HepG2 (cell line): ENCODE results near the gene SGPL1. TPM values are rescaled to one million over a fixed set of nuclear protein-coding genes. Genes with fewer than 3 reads are reported as not detected.
A peak's percentile ranks its signal among the peaks of the same experiment; 100 is the strongest.

Experiments
- ASH2L ChIP-seq: fragments of 300-600, 200-600 bp; sonication (generic); IDR thresholded peaks from 2 replicates; pipeline ENCODE4 v1.7.0; 2017; ENCODE audit warnings: low read depth, mild to moderate bottlenecking, moderate library complexity, mixed read lengths, low read length; ENCODE audit not compliant: insufficient read length
- ETV6 ChIP-seq: sonication (generic); formaldehyde crosslinking; conservative IDR thresholded peaks from 2 replicates; pipeline ENCODE4 v1.4.0; 2020; ENCODE audit warnings: missing genetic modification reagents
- EZH2 ChIP-seq: conservative IDR thresholded peaks from 2 replicates; pipeline ENCODE4 v1.6.1; 2012; ENCODE audit warnings: mild to moderate bottlenecking, low read depth, low read length, moderate library complexity
- GABPB1 ChIP-seq: IDR thresholded peaks from 2 replicates; pipeline ENCODE4 v1.6.1; 2016; ENCODE audit warnings: mild to moderate bottlenecking, missing genetic modification reagents, moderate library complexity, missing compliant biosample characterization
- GLI4 ChIP-seq: sonication (generic); formaldehyde crosslinking; IDR thresholded peaks from 2 replicates; pipeline ENCODE4 v1.5.1; 2020; ENCODE audit warnings: missing genetic modification reagents, mild to moderate bottlenecking, moderate library complexity, borderline replicate concordance
- KLF11 ChIP-seq: IDR thresholded peaks from 2 replicates; pipeline ENCODE4 v1.6.1; 2016; ENCODE audit warnings: missing compliant biosample characterization
- MEIS1 ChIP-seq: sonication (generic); formaldehyde crosslinking; IDR thresholded peaks from 2 replicates; pipeline ENCODE4 v1.9.0; 2021; ENCODE audit warnings: mild to moderate bottlenecking, missing genetic modification reagents, moderate library complexity, borderline replicate concordance
- MYNN ChIP-seq: sonication (generic); formaldehyde crosslinking; IDR thresholded peaks from 2 replicates; pipeline ENCODE4 v1.4.0; 2020; ENCODE audit warnings: mild to moderate bottlenecking, low read depth, missing genetic modification reagents
- NFE2L1 ChIP-seq: sonication (generic); formaldehyde crosslinking; IDR thresholded peaks from 2 replicates; pipeline ENCODE4 v1.4.0; 2020; ENCODE audit warnings: missing genetic modification reagents, mild to moderate bottlenecking, borderline replicate concordance
- NFYB ChIP-seq: sonication (generic); formaldehyde crosslinking; IDR thresholded peaks from 2 replicates; pipeline ENCODE4 v1.4.0; 2020; ENCODE audit warnings: missing genetic modification reagents
- SIX1 ChIP-seq: sonication (generic); formaldehyde crosslinking; IDR thresholded peaks from 2 replicates; pipeline ENCODE4 v1.4.0; 2020; ENCODE audit warnings: missing genetic modification reagents, borderline replicate concordance
- SMARCE1 ChIP-seq: fragments of 450-650 bp; IDR thresholded peaks from 2 replicates; pipeline ENCODE4 v1.6.1; 2017; ENCODE audit warnings: borderline replicate concordance
- ZNF468 ChIP-seq: sonication (generic); formaldehyde crosslinking; IDR thresholded peaks from 2 replicates; pipeline ENCODE4 v1.8.0; 2022; ENCODE audit warnings: mild to moderate bottlenecking, moderate library complexity, missing genetic modification reagents
- ZNF672 ChIP-seq: sonication (generic); formaldehyde crosslinking; IDR thresholded peaks from 2 replicates; pipeline ENCODE4 v1.8.1; 2022; ENCODE audit warnings: missing genetic modification reagents
- polyA plus RNA-seq, 8 experiments: library from polyadenylated mRNA; depleted of rRNA in 3 of 8; stranded (reverse) in 7 of 8; unstranded in 1 of 8; fragments of >200 nt; fragmentation: Illumina TruSeq in 4 of 8; extraction: Trizol in 4 of 8; gene quantifications; 2 replicates each; pipeline versions ENCODE4 v1.2.1 to v1.2.3, GENCODE V29; 2011 to 2016; ENCODE audit warnings: low read depth in 4 of 8, missing spikeins in 1 of 8, mixed read lengths in 1 of 8; ENCODE audit not compliant: insufficient read depth in 1 of 8
- total RNA-seq, 5 experiments: library from RNA; depleted of rRNA; stranded (reverse); fragments of >200 nt; fragmentation: Illumina TruSeq; extraction: Trizol; gene quantifications; 2 replicates each; pipeline ENCODE4 v1.2.3, GENCODE V29; 2016; ENCODE audit warnings: low read depth in 1 of 5
- TF ChIP-seq, protein P1 (sequence below): sonication (generic); formaldehyde crosslinking; IDR thresholded peaks from 2 replicates; pipeline ENCODE4 v1.5.1; 2020; ENCODE audit warnings: mild to moderate bottlenecking, missing genetic modification reagents, borderline replicate concordance
- TF ChIP-seq, protein P2 (sequence below): sonication (generic); formaldehyde crosslinking; IDR thresholded peaks from 2 replicates; pipeline ENCODE4 v1.4.0; 2020; ENCODE audit warnings: missing genetic modification reagents
- TF ChIP-seq, protein P3 (sequence below): IDR thresholded peaks from 2 replicates; pipeline ENCODE4 v1.6.1; 2016; ENCODE audit warnings: missing compliant biosample characterization, missing genetic modification reagents, borderline replicate concordance
- TF ChIP-seq, protein P4 (sequence below): sonication (generic); formaldehyde crosslinking; conservative IDR thresholded peaks from 2 replicates; pipeline ENCODE4 v1.8.0; 2022; ENCODE audit warnings: missing genetic modification reagents

Gene SGPL1
- total and polyA plus RNA-seq, 2 of the 13 experiments (the other 11 are each of a cell fraction or from before 2014, with no cell fraction given) = 17.6 to 25.0 TPM

DNA sequence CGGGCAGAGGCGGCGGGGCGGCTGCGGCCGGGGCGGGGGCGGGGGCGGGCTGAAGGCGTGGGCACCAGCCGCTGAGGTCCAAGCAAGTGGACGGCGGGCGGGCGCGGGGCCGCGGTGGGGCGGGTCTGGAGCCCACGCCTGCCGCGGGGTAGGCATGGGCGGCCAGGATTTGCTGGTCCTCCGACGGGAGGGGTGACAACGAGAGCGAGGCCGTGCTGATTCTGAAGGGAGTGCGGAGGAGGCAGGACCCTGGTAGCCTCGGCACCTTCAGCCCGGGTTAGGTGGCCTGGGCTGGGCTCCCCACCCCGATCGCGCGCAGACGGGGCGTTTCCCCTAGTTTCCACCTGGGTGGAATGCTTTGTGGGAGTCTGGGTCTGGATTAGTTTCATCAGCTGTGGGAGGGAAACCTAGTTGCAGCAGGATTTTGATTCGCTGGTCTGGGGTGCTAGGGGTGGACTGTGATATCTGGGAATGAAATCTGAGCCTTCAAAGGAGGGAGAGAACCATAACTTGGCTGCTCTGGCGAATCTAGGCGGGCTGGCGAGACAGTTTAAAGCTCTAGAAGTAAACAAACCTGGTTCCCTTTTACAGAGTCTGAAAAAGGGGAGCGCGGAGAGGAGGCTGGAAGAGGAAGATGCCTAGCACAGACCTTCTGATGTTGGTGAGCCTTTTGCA lies 609 bp downstream of the SGPL1 start (continued):
- TF ChIP-seq, protein P1, sequence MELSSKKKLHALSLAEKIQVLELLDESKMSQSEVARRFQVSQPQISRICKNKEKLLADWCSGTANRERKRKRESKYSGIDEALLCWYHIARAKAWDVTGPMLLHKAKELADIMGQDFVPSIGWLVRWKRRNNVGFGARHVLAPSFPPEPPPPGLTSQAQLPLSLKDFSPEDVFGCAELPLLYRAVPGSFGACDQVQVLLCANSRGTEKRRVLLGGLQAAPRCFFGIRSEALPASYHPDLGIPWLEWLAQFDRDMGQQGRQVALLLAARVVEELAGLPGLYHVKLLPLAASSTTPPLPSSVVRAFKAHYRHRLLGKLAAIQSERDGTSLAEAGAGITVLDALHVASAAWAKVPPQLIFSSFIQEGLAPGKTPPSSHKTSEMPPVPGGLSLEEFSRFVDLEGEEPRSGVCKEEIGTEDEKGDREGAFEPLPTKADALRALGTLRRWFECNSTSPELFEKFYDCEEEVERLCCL (CRISPR knock-in tag) = no peak
- TF ChIP-seq GLI4 (CRISPR knock-in tag) = no peak
- TF ChIP-seq EZH2 = no peak
- TF ChIP-seq, protein P2, sequence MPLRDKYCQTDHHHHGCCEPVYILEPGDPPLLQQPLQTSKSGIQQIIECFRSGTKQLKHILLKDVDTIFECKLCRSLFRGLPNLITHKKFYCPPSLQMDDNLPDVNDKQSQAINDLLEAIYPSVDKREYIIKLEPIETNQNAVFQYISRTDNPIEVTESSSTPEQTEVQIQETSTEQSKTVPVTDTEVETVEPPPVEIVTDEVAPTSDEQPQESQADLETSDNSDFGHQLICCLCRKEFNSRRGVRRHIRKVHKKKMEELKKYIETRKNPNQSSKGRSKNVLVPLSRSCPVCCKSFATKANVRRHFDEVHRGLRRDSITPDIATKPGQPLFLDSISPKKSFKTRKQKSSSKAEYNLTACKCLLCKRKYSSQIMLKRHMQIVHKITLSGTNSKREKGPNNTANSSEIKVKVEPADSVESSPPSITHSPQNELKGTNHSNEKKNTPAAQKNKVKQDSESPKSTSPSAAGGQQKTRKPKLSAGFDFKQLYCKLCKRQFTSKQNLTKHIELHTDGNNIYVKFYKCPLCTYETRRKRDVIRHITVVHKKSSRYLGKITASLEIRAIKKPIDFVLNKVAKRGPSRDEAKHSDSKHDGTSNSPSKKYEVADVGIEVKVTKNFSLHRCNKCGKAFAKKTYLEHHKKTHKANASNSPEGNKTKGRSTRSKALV (CRISPR knock-in tag) = no peak
- peak; percentile 36 for TF ChIP-seq ASH2L
- no peak for TF ChIP-seq KLF11 (CRISPR knock-in tag)
- TF ChIP-seq MEIS1 (CRISPR knock-in tag) = no peak
- TF ChIP-seq ZNF672 (CRISPR knock-in tag) = no peak
- peak; percentile 51; the same call in 1 of the 2 replicates for TF ChIP-seq SIX1 (CRISPR knock-in tag)
- no peak for TF ChIP-seq GABPB1 (CRISPR knock-in tag)
- TF ChIP-seq, protein P3, sequence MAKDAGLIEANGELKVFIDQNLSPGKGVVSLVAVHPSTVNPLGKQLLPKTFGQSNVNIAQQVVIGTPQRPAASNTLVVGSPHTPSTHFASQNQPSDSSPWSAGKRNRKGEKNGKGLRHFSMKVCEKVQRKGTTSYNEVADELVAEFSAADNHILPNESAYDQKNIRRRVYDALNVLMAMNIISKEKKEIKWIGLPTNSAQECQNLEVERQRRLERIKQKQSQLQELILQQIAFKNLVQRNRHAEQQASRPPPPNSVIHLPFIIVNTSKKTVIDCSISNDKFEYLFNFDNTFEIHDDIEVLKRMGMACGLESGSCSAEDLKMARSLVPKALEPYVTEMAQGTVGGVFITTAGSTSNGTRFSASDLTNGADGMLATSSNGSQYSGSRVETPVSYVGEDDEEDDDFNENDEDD (CRISPR knock-in tag) = no peak
- TF ChIP-seq ZNF468 (CRISPR knock-in tag) = no peak
- TF ChIP-seq NFYB (CRISPR knock-in tag) = no peak; the same call in 1 of the 2 replicates
- no peak for TF ChIP-seq ETV6
- no peak for TF ChIP-seq SMARCE1
- no peak for TF ChIP-seq NFE2L1 (CRISPR knock-in tag)
- TF ChIP-seq, protein P4, sequence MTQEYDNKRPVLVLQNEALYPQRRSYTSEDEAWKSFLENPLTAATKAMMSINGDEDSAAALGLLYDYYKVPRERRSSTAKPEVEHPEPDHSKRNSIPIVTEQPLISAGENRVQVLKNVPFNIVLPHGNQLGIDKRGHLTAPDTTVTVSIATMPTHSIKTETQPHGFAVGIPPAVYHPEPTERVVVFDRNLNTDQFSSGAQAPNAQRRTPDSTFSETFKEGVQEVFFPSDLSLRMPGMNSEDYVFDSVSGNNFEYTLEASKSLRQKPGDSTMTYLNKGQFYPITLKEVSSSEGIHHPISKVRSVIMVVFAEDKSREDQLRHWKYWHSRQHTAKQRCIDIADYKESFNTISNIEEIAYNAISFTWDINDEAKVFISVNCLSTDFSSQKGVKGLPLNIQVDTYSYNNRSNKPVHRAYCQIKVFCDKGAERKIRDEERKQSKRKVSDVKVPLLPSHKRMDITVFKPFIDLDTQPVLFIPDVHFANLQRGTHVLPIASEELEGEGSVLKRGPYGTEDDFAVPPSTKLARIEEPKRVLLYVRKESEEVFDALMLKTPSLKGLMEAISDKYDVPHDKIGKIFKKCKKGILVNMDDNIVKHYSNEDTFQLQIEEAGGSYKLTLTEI = no peak
- no peak for TF ChIP-seq MYNN (CRISPR knock-in tag)
